Naive thymus-derived CD4-positive, alpha-beta T cell (primary cell): ENCODE measurements around the gene MYO6. TPM values are rescaled to one million over a fixed set of nuclear protein-coding genes. Genes with fewer than 3 reads are reported as not detected.

Experiments used
- ATAC-seq: fragments of 150-1000 bp; cut with Tn5 transposase; 2 replicates; pipeline ENCODE4 v1.10.0; 2021; ENCODE audit warnings: mild to moderate bottlenecking, moderate library complexity
- CTCF ChIA-PET: fragments of 350-600 bp; sonication (Branson Sonifier 250); formaldehyde crosslinking; loops from one replicate; lab custom pipeline; 2021; ENCODE audit warnings: antibody characterized with exemption; lab: Charles Lee
- POLR2A ChIA-PET: fragments of 350-600 bp; sonication (Branson Sonifier 250); formaldehyde crosslinking; loops from one replicate; lab custom pipeline; 2021; ENCODE audit warnings: antibody characterized with exemption, inconsistent platforms; lab: Charles Lee
- DNase-seq, 9 donors: peaks; one replicate each; pipeline versions ENCODE4 v3.0.0 to v3.0.0-alpha.2; 2020 to 2022; ENCODE audit warnings: mixed read lengths in 1 of 9
- H3K27ac ChIP-seq: one replicate; pipeline ENCODE4 v1.7.0; 2013; ENCODE audit warnings: mild to moderate bottlenecking, low read depth, low read length, moderate library complexity
- H3K27me3 ChIP-seq, 2 donors: one replicate each; pipeline ENCODE4 v1.7.0; 2013; ENCODE audit warnings: low read length in 2 of 2, mild to moderate bottlenecking in 2 of 2, moderate library complexity in 2 of 2; ENCODE audit not compliant: control insufficient read depth in 2 of 2, insufficient read depth in 2 of 2
- H3K36me3 ChIP-seq, 3 experiments: 1 replicate in 2 of 3; 2 replicates in 1 of 3; pipeline ENCODE4 v1.7.0; 2013; ENCODE audit warnings: low read length in 3 of 3, mild to moderate bottlenecking in 3 of 3, moderate library complexity in 1 of 3; ENCODE audit not compliant: insufficient read depth in 3 of 3, control insufficient read depth in 2 of 3
- H3K4me1 ChIP-seq, 2 donors: one replicate each; pipeline ENCODE4 v1.7.0; 2013; ENCODE audit warnings: low read length in 2 of 2, mild to moderate bottlenecking in 2 of 2, moderate library complexity in 1 of 2; ENCODE audit not compliant: control insufficient read depth in 2 of 2, insufficient read depth in 2 of 2
- H3K4me3 ChIP-seq: 2 replicates; pipeline ENCODE4 v1.7.0; 2013; ENCODE audit warnings: mild to moderate bottlenecking, low read length
- H3K9me3 ChIP-seq, 3 experiments: 1 replicate in 2 of 3; 2 replicates in 1 of 3; pipeline ENCODE4 v1.7.0; 2013; ENCODE audit warnings: low read length in 3 of 3; ENCODE audit not compliant: control insufficient read depth in 2 of 3
- H3K27ac Mint-ChIP-seq, 9 donors: one replicate each; pipeline ENCODE4 v1.8.0; 2020 to 2022; ENCODE audit warnings: mixed read lengths in 9 of 9, mild to moderate bottlenecking in 8 of 9, moderate library complexity in 5 of 9, inconsistent platforms in 2 of 9
- H3K27me3 Mint-ChIP-seq, 5 donors: one replicate each; pipeline ENCODE4 v1.8.0; 2021 to 2022; ENCODE audit warnings: mixed read lengths in 5 of 5, mild to moderate bottlenecking in 1 of 5
- H3K36me3 Mint-ChIP-seq, 5 donors: one replicate each; pipeline ENCODE4 v1.8.0; 2020 to 2022; ENCODE audit warnings: mixed read lengths in 5 of 5, mild to moderate bottlenecking in 3 of 5, inconsistent platforms in 1 of 5
- H3K4me1 Mint-ChIP-seq, 7 donors: one replicate each; pipeline ENCODE4 v1.8.0; 2020 to 2022; ENCODE audit warnings: mixed read lengths in 7 of 7, mild to moderate bottlenecking in 3 of 7, inconsistent platforms in 1 of 7
- H3K4me3 Mint-ChIP-seq, 10 donors: one replicate each; pipeline ENCODE4 v1.8.0; 2020 to 2022; ENCODE audit warnings: mild to moderate bottlenecking in 10 of 10, mixed read lengths in 10 of 10, moderate library complexity in 6 of 10, inconsistent platforms in 2 of 10
- H3K9me3 Mint-ChIP-seq, 11 donors: one replicate each; pipeline ENCODE4 v1.8.0; 2020 to 2022; ENCODE audit warnings: mixed read lengths in 11 of 11, mild to moderate bottlenecking in 4 of 11, inconsistent platforms in 1 of 11, moderate library complexity in 1 of 11
- intact Hi-C, 2 donors: fragments of 100-400 bp; cut with micrococcal nuclease; formaldehyde crosslinking; loops; one replicate each; pipeline ENCODE4 v1.15.1; 2023
- polyA plus RNA-seq, 2 donors: library from polyadenylated mRNA; unstranded; fragments of 300-500 nt; fragmentation: Illumina TruSeq; gene quantifications; one replicate each; pipeline ENCODE4 v1.2.3, GENCODE V29; 2021
- total RNA-seq, 6 experiments: library from RNA in 5 of 6; stranded (reverse) in 5 of 6; gene quantifications; 1 replicate in 5 of 6; 2 replicates in 1 of 6; pipeline ENCODE4 v1.2.3 and lab custom pipeline; 2021 to 2026

MYO6 gene
- total and polyA plus RNA-seq, 7 experiments from 2014 or later, result 0.27 to 3.1 (median 0.94) TPM

DNA sequence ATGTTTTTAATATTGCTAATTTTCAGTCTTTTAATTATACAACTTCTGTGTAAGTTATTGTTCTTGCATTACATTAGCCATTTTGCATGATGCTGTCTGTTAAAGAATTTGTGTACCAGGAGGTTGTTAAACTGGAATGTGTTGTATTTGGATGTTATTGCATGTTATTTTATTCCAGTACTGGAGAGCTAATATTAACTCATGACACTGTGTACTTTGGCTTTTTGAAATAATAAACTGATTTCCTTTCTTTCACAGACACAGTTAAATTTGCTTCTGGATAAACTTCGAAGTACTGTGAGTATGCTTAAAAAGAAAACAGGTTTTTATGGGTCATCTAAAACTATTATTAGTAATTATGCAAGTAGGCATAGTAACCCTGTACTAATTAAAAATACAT lies 121.3 kb downstream of the MYO6 start:
- CTCF ChIA-PET, result no interaction called here
- Histone ChIP-seq H3K9me3 (no peaks in the 10 kb centered on the region), H3K4me1 (no peaks in the 10 kb centered on the region), H3K4me3 (no peak overlapping the region), H3K27me3 (no peaks in the 10 kb centered on the region), H3K36me3 (no peaks in the 10 kb centered on the region), H3K27ac (no peak overlapping the region)
- Mint-ChIP-seq H3K4me1 (no peaks in the 10 kb centered on the region), H3K27ac (no peak overlapping the region), H3K9me3 (no peaks in the 10 kb centered on the region), H3K4me3 (no peak overlapping the region), H3K27me3 (peaks cover 0 to 10% (median 0%) of the 10 kb centered on the region in 5 donors), H3K36me3 (no peaks in the 10 kb centered on the region)
- intact Hi-C loops, result no loop called here
- DNase-seq, result no peak
- ATAC-seq, result no peak
- POLR2A ChIA-PET, result no interaction called here

DNA sequence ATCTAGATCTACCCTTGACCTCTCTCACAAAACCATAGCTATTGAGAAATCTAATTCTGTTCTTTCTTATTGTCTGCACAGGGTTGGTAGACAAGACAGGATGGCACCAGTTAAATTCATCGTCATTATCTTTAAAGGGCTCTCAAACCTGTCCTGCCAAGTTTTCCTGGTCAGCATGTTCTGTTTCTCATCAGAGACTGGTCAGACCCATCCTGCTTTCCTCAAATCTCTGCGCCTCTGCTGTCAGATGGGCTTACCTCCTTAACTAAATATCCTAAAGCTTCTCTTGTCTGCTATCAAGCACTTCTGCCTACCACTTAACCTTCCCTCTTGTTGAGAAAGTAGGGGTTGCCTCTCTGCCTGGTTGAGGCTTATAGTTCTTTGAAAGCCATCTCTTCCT lies 125.2 kb downstream of the MYO6 start:
- no peak overlapping the region for H3K4me3 ChIP-seq
- no peaks in the 10 kb centered on the region for H3K4me1 ChIP-seq
- Mint-ChIP-seq H3K36me3 (no peaks in the 10 kb centered on the region), H3K4me3 (no peak overlapping the region), H3K9me3 (no peaks in the 10 kb centered on the region), H3K4me1 (no peaks in the 10 kb centered on the region), H3K27ac (no peak overlapping the region), H3K27me3 (peaks cover 0 to 5% (median 0%) of the 10 kb centered on the region in 5 donors)
- no peak overlapping the region for H3K27ac ChIP-seq
- no peaks in the 10 kb centered on the region for H3K9me3 ChIP-seq
- H3K27me3 ChIP-seq, result no peaks in the 10 kb centered on the region
- intact Hi-C loops, result no loop called here
- CTCF ChIA-PET, result no interaction called here
- no peaks in the 10 kb centered on the region for H3K36me3 ChIP-seq
- no peak for ATAC-seq
- no peak for DNase-seq
- POLR2A ChIA-PET, result no interaction called here

DNA sequence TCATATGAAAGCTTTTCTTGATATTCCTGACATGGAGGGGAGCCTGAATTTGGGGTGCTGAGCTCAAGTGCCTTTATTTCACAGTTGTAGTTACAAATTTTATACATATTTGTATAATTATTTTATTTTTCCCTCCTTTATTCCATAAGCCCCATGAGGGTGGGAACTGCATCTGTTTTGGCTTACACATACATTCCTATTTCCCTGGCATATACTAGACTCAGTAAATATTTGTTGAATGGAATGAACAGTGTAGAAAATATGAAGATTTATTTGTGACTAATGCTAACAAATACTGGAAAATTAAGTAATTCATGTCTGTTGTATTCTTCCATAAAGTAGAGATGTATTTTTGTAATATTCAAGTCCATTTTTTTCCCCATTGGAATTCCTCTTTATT lies 127.1 kb downstream of the MYO6 start:
- Mint-ChIP-seq H3K36me3 (no peaks in the 10 kb centered on the region), H3K27me3 (peaks cover 0 to 5% (median 0%) of the 10 kb centered on the region in 5 donors), H3K27ac (no peak overlapping the region), H3K4me1 (no peaks in the 10 kb centered on the region), H3K4me3 (no peak overlapping the region), H3K9me3 (peaks cover 0 to 1% (median 0%) of the 10 kb centered on the region in 11 donors)
- CTCF ChIA-PET, result interaction anchor here (0.7 to 0.9 kb wide), 2 partner anchors 17 to 73 kb away, joined by 3 to 4 read pairs; no protein-coding TSS in a partner anchor
- Histone ChIP-seq H3K9me3 (no peaks in the 10 kb centered on the region), H3K4me1 (no peaks in the 10 kb centered on the region), H3K36me3 (no peaks in the 10 kb centered on the region), H3K27ac (no peak overlapping the region), H3K27me3 (no peaks in the 10 kb centered on the region), H3K4me3 (no peak overlapping the region)
- no peak for ATAC-seq
- intact Hi-C loops, result no loop called here
- no peak for DNase-seq
- POLR2A ChIA-PET, result no interaction called here

DNA sequence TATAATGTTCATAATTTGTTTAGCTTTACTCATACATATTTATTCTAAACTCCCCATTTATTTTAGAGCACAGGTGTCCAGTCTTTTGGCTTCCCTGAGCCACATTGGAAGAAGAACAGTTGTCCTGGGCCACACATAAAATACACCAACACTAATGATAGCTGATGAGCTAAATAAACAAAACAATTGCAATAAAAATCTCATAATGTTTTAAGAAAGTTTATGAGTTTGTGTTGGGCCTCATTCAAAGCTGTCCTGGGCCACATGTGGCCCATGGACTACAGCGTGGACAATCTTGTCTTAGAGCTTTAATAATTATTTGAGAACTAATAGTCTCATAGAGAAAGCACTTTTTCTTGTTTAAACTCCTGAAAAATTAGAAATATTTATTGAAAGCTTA lies 131.3 kb downstream of the MYO6 start:
- ATAC-seq (no peak), DNase-seq (no peak)
- no peak overlapping the region for H3K4me3 Mint-ChIP-seq
- intact Hi-C loops, result no loop called here
- H3K36me3 Mint-ChIP-seq, result no peaks in the 10 kb centered on the region
- H3K4me3 ChIP-seq, result no peak overlapping the region
- CTCF ChIA-PET, result interaction anchor here (0.7 kb wide), 1 partner anchor 33 kb away, joined by 3 read pairs; no protein-coding TSS in a partner anchor
- peaks cover 0 to 1% (median 0%) of the 10 kb centered on the region in 11 donors for H3K9me3 Mint-ChIP-seq
- no peak overlapping the region for H3K27ac ChIP-seq
- no peaks in the 10 kb centered on the region for H3K27me3 ChIP-seq
- H3K4me1 Mint-ChIP-seq, result no peaks in the 10 kb centered on the region
- H3K4me1 ChIP-seq, result no peaks in the 10 kb centered on the region
- POLR2A ChIA-PET, result no interaction called here
- H3K27me3 Mint-ChIP-seq, result peaks cover 0 to 3% (median 0%) of the 10 kb centered on the region in 5 donors
- no peaks in the 10 kb centered on the region for H3K36me3 ChIP-seq
- no peaks in the 10 kb centered on the region for H3K9me3 ChIP-seq
- H3K27ac Mint-ChIP-seq, result no peak overlapping the region

DNA sequence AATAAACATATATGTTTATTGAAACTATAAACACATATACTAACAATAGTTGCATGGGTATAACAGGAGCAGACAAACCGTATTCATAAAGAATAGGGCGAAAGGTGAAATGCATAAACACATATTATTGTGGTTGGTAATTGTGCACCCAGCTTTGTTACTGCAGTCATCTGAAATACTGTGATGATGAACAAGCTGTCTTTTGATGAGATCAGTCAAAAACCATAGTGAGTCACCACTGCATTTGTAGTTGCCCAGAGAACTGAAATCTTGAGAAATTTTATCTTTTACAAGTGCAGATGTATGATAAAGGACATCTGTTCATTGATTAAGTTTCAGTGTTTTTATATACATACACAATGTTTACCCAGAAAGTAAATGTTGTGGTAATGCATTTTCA lies 133.7 kb downstream of the MYO6 start:
- H3K4me3 Mint-ChIP-seq, result no peak overlapping the region
- POLR2A ChIA-PET, result no interaction called here
- Histone ChIP-seq H3K27me3 (no peaks in the 10 kb centered on the region), H3K9me3 (no peaks in the 10 kb centered on the region), H3K36me3 (no peaks in the 10 kb centered on the region), H3K4me1 (no peaks in the 10 kb centered on the region), H3K4me3 (no peak overlapping the region), H3K27ac (no peak overlapping the region)
- DNase-seq (no peak), ATAC-seq (no peak)
- H3K36me3 Mint-ChIP-seq, result no peaks in the 10 kb centered on the region
- intact Hi-C loops, result no loop called here
- no peaks in the 10 kb centered on the region for H3K4me1 Mint-ChIP-seq
- H3K27ac Mint-ChIP-seq, result no peak overlapping the region
- H3K27me3 Mint-ChIP-seq, result peaks cover 0 to 3% (median 0%) of the 10 kb centered on the region in 5 donors
- peaks cover 0 to 1% (median 0%) of the 10 kb centered on the region in 11 donors for H3K9me3 Mint-ChIP-seq
- CTCF ChIA-PET, result no interaction called here

DNA sequence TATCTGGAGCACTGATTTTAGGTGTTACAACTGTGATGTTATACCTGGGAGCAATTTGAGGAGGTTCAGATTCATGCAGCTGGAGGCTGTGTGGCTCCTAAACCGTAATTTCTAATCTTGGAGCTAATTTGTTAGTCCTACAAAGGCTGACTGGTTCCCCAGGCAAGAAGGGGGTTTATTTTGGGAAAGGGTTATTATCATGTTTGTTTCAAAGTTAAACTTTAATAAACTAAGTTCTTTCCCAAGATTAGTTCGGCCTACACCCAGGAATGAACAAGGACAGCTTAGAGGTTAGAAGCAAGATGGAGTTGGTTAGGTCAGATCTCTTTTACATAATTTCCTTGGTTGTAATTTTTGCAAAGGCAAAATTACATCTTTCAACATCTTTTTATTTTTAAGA lies 135.8 kb downstream of the MYO6 start:
- Histone ChIP-seq H3K27ac (no peak overlapping the region), H3K9me3 (no peaks in the 10 kb centered on the region), H3K4me3 (no peak overlapping the region), H3K27me3 (no peaks in the 10 kb centered on the region), H3K4me1 (no peaks in the 10 kb centered on the region), H3K36me3 (no peaks in the 10 kb centered on the region)
- no peak for DNase-seq
- no peak for ATAC-seq
- Mint-ChIP-seq H3K4me3 (no peak overlapping the region), H3K36me3 (no peaks in the 10 kb centered on the region), H3K4me1 (no peaks in the 10 kb centered on the region), H3K27me3 (peaks cover 0 to 3% (median 0%) of the 10 kb centered on the region in 5 donors), H3K27ac (no peak overlapping the region), H3K9me3 (peaks cover 0 to 1% (median 0%) of the 10 kb centered on the region in 11 donors)
- CTCF ChIA-PET, result no interaction called here
- intact Hi-C loops, result no loop called here
- POLR2A ChIA-PET, result no interaction called here

DNA sequence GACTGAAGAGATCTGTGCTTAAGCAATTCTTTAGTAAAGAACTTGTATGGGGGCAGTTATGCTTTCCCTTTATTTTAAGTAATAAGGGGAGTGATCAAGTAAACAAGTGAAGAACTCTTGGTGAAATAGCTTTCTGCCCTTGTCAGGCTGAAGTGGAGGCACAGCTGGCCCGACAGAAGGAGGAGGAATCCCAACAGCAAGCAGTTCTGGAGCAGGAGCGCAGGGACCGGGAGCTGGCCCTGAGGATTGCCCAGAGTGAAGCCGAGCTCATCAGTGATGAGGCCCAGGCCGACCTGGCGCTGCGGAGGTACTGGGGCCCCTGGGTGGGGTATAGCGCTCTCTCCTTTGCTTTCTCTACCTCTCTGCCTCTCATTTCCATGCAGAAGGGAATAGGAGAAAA lies 143.3 kb downstream of the MYO6 start:
- no peaks in the 10 kb centered on the region for H3K36me3 ChIP-seq
- no peak overlapping the region for H3K4me3 ChIP-seq
- intact Hi-C loops, result no loop called here
- DNase-seq, result no peak
- no peaks in the 10 kb centered on the region for H3K4me1 ChIP-seq
- no peak for ATAC-seq
- ChIA-PET CTCF (interaction anchor here (1.0 to 1.5 kb wide), 3 partner anchors 16 to 23 kb away, joined by 3 to 4 read pairs (median 3); no protein-coding TSS in a partner anchor), POLR2A (no interaction called here)
- H3K27ac ChIP-seq, result no peak overlapping the region
- Mint-ChIP-seq H3K4me1 (peaks cover 0 to 4% (median 0%) of the 10 kb centered on the region in 7 donors), H3K9me3 (peaks cover 0 to 1% (median 0%) of the 10 kb centered on the region in 11 donors), H3K27me3 (peaks cover 0 to 5% (median 3%) of the 10 kb centered on the region in 5 donors), H3K27ac (no peak overlapping the region), H3K36me3 (no peaks in the 10 kb centered on the region), H3K4me3 (no peak overlapping the region)
- no peaks in the 10 kb centered on the region for H3K27me3 ChIP-seq
- no peaks in the 10 kb centered on the region for H3K9me3 ChIP-seq
